ENCODE results near the gene GPC3.

GRCh38 chrX:133980832-133981588 lies 4.4 kb downstream of the GPC3 start:
- TF ChIP-seq, protein P1, sequence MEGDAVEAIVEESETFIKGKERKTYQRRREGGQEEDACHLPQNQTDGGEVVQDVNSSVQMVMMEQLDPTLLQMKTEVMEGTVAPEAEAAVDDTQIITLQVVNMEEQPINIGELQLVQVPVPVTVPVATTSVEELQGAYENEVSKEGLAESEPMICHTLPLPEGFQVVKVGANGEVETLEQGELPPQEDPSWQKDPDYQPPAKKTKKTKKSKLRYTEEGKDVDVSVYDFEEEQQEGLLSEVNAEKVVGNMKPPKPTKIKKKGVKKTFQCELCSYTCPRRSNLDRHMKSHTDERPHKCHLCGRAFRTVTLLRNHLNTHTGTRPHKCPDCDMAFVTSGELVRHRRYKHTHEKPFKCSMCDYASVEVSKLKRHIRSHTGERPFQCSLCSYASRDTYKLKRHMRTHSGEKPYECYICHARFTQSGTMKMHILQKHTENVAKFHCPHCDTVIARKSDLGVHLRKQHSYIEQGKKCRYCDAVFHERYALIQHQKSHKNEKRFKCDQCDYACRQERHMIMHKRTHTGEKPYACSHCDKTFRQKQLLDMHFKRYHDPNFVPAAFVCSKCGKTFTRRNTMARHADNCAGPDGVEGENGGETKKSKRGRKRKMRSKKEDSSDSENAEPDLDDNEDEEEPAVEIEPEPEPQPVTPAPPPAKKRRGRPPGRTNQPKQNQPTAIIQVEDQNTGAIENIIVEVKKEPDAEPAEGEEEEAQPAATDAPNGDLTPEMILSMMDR (conservative IDR thresholded peaks at IDR 0.05; ENCODE audit: low read depth in 2 of 2): no peak
- no peak for TF ChIP-seq POLR2AphosphoS5 (IDR thresholded peaks at IDR 0.05; ENCODE audit: low read depth)
- no peak for TF ChIP-seq ETS1 (IDR thresholded peaks at IDR 0.05)
- TF ChIP-seq, protein P2, sequence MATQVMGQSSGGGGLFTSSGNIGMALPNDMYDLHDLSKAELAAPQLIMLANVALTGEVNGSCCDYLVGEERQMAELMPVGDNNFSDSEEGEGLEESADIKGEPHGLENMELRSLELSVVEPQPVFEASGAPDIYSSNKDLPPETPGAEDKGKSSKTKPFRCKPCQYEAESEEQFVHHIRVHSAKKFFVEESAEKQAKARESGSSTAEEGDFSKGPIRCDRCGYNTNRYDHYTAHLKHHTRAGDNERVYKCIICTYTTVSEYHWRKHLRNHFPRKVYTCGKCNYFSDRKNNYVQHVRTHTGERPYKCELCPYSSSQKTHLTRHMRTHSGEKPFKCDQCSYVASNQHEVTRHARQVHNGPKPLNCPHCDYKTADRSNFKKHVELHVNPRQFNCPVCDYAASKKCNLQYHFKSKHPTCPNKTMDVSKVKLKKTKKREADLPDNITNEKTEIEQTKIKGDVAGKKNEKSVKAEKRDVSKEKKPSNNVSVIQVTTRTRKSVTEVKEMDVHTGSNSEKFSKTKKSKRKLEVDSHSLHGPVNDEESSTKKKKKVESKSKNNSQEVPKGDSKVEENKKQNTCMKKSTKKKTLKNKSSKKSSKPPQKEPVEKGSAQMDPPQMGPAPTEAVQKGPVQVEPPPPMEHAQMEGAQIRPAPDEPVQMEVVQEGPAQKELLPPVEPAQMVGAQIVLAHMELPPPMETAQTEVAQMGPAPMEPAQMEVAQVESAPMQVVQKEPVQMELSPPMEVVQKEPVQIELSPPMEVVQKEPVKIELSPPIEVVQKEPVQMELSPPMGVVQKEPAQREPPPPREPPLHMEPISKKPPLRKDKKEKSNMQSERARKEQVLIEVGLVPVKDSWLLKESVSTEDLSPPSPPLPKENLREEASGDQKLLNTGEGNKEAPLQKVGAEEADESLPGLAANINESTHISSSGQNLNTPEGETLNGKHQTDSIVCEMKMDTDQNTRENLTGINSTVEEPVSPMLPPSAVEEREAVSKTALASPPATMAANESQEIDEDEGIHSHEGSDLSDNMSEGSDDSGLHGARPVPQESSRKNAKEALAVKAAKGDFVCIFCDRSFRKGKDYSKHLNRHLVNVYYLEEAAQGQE (IDR thresholded peaks at IDR 0.05; ENCODE audit: unreplicated experiment): no peak
- no peak for TF ChIP-seq NANOG (IDR thresholded peaks at IDR 0.05; ENCODE audit: borderline replicate concordance)
- TF ChIP-seq JUNB (IDR thresholded peaks at IDR 0.05; ENCODE audit: unreplicated experiment): no peak
- TF ChIP-seq EZH2 (IDR thresholded peaks at IDR 0.05; ENCODE audit: low read depth, unreplicated experiment): no peak
- no peak for TF ChIP-seq EZH2phosphoT487 (IDR thresholded peaks at IDR 0.05; ENCODE audit: unreplicated experiment)
- TF ChIP-seq ZNF331 (CRISPR knock-in tag; IDR thresholded peaks at IDR 0.05; ENCODE audit: low read depth): no peak
- TF ChIP-seq CREB1 (CRISPR knock-in tag; IDR thresholded peaks at IDR 0.05; ENCODE audit: low read depth): no peak

Data from GM23338 (cell line).